GM19328 (cell line): ENCODE measurements around the gene KIRREL3.

ENCODE experiments used
- ATAC-seq: cut with Tn5 transposase; IDR thresholded peaks from one replicate; pipeline ENCODE4 v1.9.1; 2021; ENCODE audit warnings: mild to moderate bottlenecking, moderate library complexity; ENCODE audit not compliant: unreplicated experiment

KIRREL3 gene

GRCh38 chr11:126482586-126483108 lies 517.9 kb downstream of the KIRREL3 start:
- ATAC-seq: no peak

- no peak for ATAC-seq
These were observed 519.3 kb downstream of the KIRREL3 start for GRCh38 chr11:126481303-126481680.

GRCh38 chr11:126480410-126481302 lies 519.9 kb downstream of the KIRREL3 start:
- peak; percentile 55 for ATAC-seq

- ATAC-seq: no peak
These were observed 520.6 kb downstream of the KIRREL3 start for GRCh38 chr11:126480015-126480409.

- no peak for ATAC-seq
These were observed 521.2 kb downstream of the KIRREL3 start for GRCh38 chr11:126479178-126479930.

GRCh38 chr11:126478466-126478865 lies 522.1 kb downstream of the KIRREL3 start:
- no peak for ATAC-seq

GRCh38 chr11:126477535-126478305 lies 522.9 kb downstream of the KIRREL3 start:
- no peak for ATAC-seq

- no peak for ATAC-seq
These were observed 523.6 kb downstream of the KIRREL3 start for GRCh38 chr11:126476977-126477376.

GRCh38 chr11:126476266-126476924 lies 524.2 kb downstream of the KIRREL3 start:
- no peak for ATAC-seq

- ATAC-seq: no peak
These were observed 525.3 kb downstream of the KIRREL3 start for GRCh38 chr11:126475014-126475991.

- ATAC-seq: no peak
These were observed 526.4 kb downstream of the KIRREL3 start for GRCh38 chr11:126474220-126474619.

- ATAC-seq: no peak
These were observed 527.3 kb downstream of the KIRREL3 start for GRCh38 chr11:126473269-126473668.

GRCh38 chr11:126469311-126469710 lies 531.3 kb downstream of the KIRREL3 start:
- ATAC-seq: no peak

- no peak for ATAC-seq
These were observed 532.5 kb downstream of the KIRREL3 start for GRCh38 chr11:126468102-126468521.

- ATAC-seq: no peak
These were observed 533.1 kb downstream of the KIRREL3 start for GRCh38 chr11:126467471-126467870.

GRCh38 chr11:126467046-126467370 lies 533.6 kb downstream of the KIRREL3 start:
- no peak for ATAC-seq

- no peak for ATAC-seq
These were observed 534.1 kb downstream of the KIRREL3 start for GRCh38 chr11:126466236-126467045.

GRCh38 chr11:126465573-126466188 lies 534.9 kb downstream of the KIRREL3 start:
- peak; percentile 51 for ATAC-seq
